ENCODE measurements around the gene PSD4. TPM values are rescaled to one million over a fixed set of nuclear protein-coding genes. Genes with fewer than 3 reads are reported as not detected.

Gene PSD4
- total RNA-seq, 1 donor from 2014 or later: 0.26 TPM

DNA sequence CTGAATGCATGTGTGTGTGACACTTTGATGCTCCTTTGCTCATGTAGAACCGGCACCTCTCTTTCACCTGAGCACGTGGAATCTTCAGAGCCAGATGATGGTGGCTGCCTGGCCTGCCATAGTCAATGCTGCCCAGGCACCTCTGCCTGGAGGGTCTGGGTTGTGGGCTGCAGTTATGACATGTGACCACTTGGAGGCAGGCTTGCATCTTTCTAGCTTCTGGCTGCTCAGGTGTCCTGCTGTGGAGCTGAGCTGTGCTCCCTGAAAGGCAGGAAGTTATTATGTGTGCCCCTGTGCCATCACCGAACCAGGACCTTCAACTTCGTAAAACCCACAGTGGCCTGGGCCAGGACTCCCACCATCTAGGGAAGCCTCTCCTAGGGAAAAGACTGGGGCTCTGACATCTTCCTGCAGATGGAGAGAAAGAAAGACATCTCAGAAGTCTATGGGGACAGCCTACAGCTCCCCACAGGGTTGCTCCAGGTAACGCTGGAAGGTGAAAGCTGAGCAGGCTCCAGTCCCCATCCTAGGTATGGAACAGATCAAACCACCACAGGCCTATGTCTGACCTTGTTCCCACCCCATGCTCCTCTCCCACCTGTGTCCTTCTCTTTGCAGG, 30.2 kb downstream of the PSD4 start:
- DNase-seq (ENCODE audit: low read depth, low spot score): no peak

DNA sequence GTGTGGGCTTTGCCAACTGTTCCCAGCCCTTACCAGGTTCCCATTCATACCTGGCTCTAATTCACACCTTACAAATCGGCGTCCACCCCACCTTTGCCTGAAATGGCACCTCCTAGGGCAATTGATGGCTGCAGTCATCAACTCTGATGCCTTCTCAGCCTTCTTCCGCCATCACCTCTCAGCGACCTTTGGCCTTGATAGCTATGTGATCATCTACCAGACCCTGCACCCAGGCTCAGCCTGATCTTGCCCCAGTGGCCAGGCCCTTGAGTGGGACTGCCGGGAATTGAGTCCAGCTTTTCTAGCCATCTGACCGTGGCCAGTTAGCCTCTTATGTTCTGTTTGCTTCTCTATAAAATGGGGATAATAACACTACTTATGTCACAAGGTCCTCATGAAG, 32.5 kb downstream of the PSD4 start:
- no peak for DNase-seq (ENCODE audit: low read depth, low spot score)

GRCh38 chr2:113207021-113207420, 33.2 kb downstream of the PSD4 start:
- DNase-seq (ENCODE audit: low read depth, low spot score): no peak

DNA sequence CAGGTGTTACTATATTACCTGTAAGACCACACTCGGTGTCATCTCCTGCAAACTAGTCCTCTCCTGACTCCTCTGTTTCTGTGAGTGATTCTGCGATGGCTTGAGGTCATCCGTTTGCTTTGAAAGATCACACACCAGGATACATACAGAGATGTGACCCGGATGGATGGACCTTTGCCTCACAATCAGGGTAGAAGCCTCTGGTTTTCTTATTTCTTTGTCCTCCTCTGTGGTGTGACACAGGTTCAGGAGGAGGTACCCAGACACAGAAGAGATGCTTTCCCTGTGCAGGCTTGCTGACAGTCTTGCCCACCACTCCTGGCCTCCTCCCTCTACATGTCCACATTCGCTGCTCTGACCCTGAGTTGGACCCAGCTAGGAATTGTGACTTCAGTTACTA, 34.6 kb downstream of the PSD4 start:
- no peak for DNase-seq (ENCODE audit: low read depth, low spot score)

DNA sequence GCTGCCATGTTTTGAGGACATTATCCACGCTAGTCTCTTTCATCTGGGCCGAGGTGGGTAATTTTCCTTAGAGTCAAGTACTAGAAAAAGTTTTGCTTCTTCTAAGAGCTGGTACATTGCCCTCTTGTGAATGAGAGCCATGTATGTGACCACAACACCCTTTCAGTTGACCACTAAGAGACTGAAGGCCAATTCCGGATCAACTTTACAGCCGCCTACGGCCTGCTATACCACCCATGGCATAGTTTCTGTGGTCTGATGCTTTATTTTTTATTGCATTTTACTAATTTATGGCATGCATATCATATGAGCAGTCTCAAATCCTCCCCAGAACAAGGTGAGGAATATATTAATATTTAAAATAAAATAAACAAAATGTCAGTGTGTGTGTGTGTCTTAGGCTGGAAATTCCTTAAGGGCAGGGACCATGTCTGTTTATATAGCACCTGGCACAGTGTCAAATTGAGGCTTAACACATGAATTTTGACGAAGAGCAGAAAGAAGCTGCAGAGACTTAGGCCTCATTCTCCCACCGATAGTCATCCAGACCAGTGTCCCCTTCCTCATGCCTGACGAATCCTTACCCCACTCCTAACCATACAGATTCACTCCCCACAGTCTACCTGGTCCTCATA, 35.4 kb downstream of the PSD4 start:
- DNase-seq (ENCODE audit: low read depth, low spot score): no peak

- no peak for DNase-seq (ENCODE audit: low read depth, low spot score)
These were observed 35.9 kb downstream of the PSD4 start for GRCh38 chr2:113209646-113210171.

DNA sequence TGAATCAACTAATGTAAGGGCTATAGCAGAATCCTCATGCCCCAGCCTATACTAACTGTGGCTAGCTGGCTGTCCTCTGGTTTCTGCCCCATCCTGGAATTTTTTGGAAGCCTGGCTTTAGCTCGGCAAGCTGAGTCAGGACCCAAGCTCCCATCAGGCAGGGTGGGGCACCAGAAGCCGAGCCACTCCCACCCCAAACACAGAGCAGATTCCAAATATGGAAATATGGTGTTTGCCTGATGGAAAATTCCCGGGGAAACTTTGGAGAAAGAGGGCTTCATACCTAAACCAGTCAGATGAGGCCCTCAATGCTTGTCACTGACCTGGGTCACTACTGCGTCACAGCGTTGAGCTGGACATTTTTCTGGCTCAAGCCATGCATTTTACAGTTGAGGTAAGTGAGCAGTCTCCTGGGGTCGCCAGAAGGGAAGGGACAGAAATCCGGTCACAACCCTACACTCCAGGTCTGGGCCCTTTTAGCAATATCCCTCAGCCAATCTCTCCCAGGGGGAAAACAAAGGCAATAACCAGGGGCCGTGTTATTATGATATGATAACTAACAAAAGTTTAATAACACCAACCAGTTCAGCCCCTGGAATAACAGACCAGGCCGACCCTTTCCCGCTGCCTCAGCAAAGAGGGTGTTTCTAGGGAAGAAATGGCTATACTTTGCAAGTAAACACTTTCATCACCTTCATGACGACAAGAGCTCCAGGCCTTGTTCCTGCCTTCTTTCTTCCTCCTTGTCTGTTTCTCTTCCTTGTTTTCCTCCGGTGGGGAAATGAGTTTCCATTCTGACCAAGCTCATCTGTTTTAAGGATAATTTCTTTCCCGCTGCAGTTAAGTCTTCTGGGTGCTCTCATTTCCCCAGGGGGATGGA, 37.7 kb downstream of the PSD4 start:
- no peak for DNase-seq (ENCODE audit: low read depth, low spot score)

- no peak for DNase-seq (ENCODE audit: low read depth, low spot score)
These were observed 38.7 kb downstream of the PSD4 start for GRCh38 chr2:113212245-113213060.

- DNase-seq (ENCODE audit: low read depth, low spot score): no peak
These were observed 39.5 kb downstream of the PSD4 start for GRCh38 chr2:113213061-113213930.

DNA sequence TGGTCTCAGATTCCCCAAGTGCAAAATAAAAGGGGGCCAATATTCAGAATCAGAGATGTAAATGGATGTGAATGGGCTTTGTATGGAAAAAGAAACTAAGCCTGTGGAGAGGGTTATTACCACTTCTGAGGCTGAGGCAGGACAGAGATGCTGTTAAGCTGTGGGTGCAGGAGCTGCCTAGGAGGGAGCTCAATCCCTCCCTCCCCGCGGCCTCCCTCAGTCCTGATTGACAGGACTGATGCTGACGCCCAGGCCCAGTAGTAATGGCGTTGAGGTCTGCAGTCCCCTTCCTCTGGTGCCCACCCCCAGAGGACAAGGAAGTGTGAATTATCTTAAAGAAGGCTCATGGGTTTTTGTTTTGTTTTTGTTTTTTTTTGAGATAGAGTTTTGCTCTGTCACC, 40.4 kb downstream of the PSD4 start:
- DNase-seq (ENCODE audit: low read depth, low spot score): no peak

DNA sequence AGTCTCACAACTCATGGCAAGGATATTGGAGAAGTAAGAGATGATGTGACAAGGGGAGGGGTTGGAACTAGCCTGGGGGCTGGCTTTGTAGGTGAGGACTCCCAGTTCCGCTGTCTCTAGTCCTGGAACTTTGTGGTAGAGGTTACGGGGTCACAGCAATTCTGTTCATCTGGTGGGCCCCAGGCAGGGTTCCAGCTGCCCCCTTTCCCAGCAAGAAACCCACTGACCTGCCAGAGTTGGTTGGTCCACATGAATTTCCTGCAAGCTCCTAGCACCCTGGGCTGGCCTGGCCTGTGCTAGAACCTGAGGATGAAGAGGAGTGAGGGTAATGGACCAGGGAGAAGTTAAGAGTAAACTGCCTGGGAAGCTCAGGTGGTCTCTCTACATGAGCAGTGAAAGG, 41.3 kb downstream of the PSD4 start:
- no peak for DNase-seq (ENCODE audit: low read depth, low spot score)

- no peak for DNase-seq (ENCODE audit: low read depth, low spot score)
These were observed 42.5 kb downstream of the PSD4 start for GRCh38 chr2:113216321-113216720.

GRCh38 chr2:113216891-113217454, 43.2 kb downstream of the PSD4 start:
- DNase-seq (ENCODE audit: low read depth, low spot score): no peak

- DNase-seq (ENCODE audit: low read depth, low spot score): no peak
These were observed 43.9 kb downstream of the PSD4 start for GRCh38 chr2:113217455-113218282.

GRCh38 chr2:113218283-113219091, 44.7 kb downstream of the PSD4 start:
- DNase-seq (ENCODE audit: low read depth, low spot score): no peak

DNA sequence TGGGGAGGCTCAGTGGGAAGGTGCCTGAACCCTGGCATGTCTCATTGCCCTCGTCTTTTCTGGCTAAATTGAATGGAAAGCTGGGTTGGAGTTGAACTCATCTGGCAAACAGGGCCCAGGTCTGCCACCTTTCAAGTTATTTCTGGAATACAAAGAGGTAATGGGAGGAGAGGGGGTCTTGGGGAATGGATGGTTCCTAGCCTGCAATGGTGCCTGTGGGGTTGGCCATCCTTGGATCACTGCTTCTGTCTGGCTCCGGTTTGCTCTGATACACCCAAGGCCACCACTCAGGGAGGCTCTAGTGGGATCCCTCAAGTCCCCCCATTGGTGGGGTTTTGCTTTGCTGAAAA, 45.3 kb downstream of the PSD4 start:
- no peak for DNase-seq (ENCODE audit: low read depth, low spot score)

DNA sequence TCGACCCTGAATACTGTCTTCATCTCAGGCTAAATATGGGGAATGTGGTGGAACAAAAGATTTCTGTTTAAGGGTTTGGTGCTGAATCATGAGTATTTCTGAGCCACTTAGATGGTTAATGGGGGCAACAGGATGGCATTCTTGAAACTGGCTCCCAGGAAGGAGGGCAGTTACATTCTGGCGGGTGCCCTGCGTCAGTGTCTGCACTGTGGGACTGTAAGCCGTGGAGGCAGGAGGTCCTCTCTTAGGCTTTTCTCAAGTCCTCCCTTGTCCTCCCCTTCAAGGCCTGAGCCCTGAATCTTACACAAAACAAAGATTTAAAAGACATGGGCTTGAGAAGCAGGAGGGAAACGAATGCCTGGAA, 45.7 kb downstream of the PSD4 start:
- no peak for DNase-seq (ENCODE audit: low read depth, low spot score)

GRCh38 chr2:113219889-113220641, 46.3 kb downstream of the PSD4 start:
- DNase-seq (ENCODE audit: low read depth, low spot score): no peak
